Keratinocyte (primary cell): ENCODE measurements around the gene DIO3. TPM values are rescaled to one million over a fixed set of nuclear protein-coding genes. Genes with fewer than 3 reads are reported as not detected.

Experiments
- DNase-seq: peaks from one replicate; pipeline ENCODE4 v3.0.0-alpha.2; 2011; ENCODE audit warnings: low read depth, missing footprints, low spot score
- FAIRE-seq: peaks from 2 replicates; lab custom pipeline; 2011; peaks lifted over from hg19 to GRCh38; lab: Jason Lieb, UNC
- H2AFZ ChIP-seq: 2 replicates; pipeline ENCODE4 v1.6.0; 2012; ENCODE audit warnings: low read length, control low read depth, inconsistent platforms; ENCODE audit not compliant: control insufficient read depth
- H3K27ac ChIP-seq: 2 replicates; pipeline ENCODE4 v1.5.1; 2011; ENCODE audit warnings: low read length; ENCODE audit not compliant: control insufficient read depth, insufficient read depth
- H3K27me3 ChIP-seq: 3 replicates; pipeline ENCODE4 v1.6.0; 2011; ENCODE audit warnings: low read length; ENCODE audit not compliant: control insufficient read depth, insufficient read depth; ENCODE audit errors: extremely low read depth
- H3K36me3 ChIP-seq, 2 experiments: 2 replicates in 1 of 2; 3 replicates in 1 of 2; pipeline ENCODE4 v1.5.1; 2011; ENCODE audit warnings: low read length in 2 of 2, mild to moderate bottlenecking in 1 of 2; ENCODE audit not compliant: control insufficient read depth in 2 of 2, insufficient read depth in 2 of 2; ENCODE audit errors: extremely low read depth in 1 of 2
- H3K4me1 ChIP-seq: 3 replicates; pipeline ENCODE4 v1.5.1; 2011; ENCODE audit warnings: low read length; ENCODE audit not compliant: control insufficient read depth, insufficient read depth; ENCODE audit errors: extremely low read depth
- H3K4me2 ChIP-seq: 3 replicates; pipeline ENCODE4 v1.6.0; 2011; ENCODE audit warnings: low read depth, low read length; ENCODE audit not compliant: control insufficient read depth, insufficient read depth; ENCODE audit errors: extremely low read depth
- H3K4me3 ChIP-seq, 3 experiments: fragments of 200-600 bp in 1 of 3; sonication (generic) in 1 of 3; 2 replicates in 2 of 3; 3 replicates in 1 of 3; pipeline ENCODE4 v1.5.1; 2011 to 2016; ENCODE audit warnings: low read length in 3 of 3, mild to moderate bottlenecking in 3 of 3, control low read depth in 2 of 3, inconsistent platforms in 1 of 3, low read depth in 1 of 3, mixed read lengths in 1 of 3, mixed run types in 1 of 3, moderate library complexity in 1 of 3; ENCODE audit not compliant: control insufficient read depth in 2 of 3, insufficient read depth in 2 of 3; ENCODE audit errors: extremely low read depth in 1 of 3
- H3K79me2 ChIP-seq: 2 replicates; pipeline ENCODE4 v1.6.0; 2012; ENCODE audit warnings: low read length; ENCODE audit not compliant: control insufficient read depth, insufficient read depth
- H3K9ac ChIP-seq: 3 replicates; pipeline ENCODE4 v1.6.0; 2011; ENCODE audit warnings: low read length; ENCODE audit not compliant: control insufficient read depth, insufficient read depth; ENCODE audit errors: extremely low read depth
- H3K9me1 ChIP-seq: 3 replicates; pipeline ENCODE4 v1.6.0; 2011; ENCODE audit warnings: low read length; ENCODE audit not compliant: control insufficient read depth, insufficient read depth; ENCODE audit errors: extremely low read depth
- H3K9me3 ChIP-seq: 2 replicates; pipeline ENCODE4 v1.5.1; 2012; ENCODE audit warnings: low read depth, low read length; ENCODE audit not compliant: control insufficient read depth
- H4K20me1 ChIP-seq: 3 replicates; pipeline ENCODE4 v1.6.0; 2011; ENCODE audit warnings: low read length; ENCODE audit not compliant: control insufficient read depth, insufficient read depth; ENCODE audit errors: extremely low read depth
- CTCF ChIP-seq, 3 experiments: IDR thresholded peaks in 1 of 3; conservative IDR thresholded peaks in 1 of 3; optimal IDR thresholded peaks in 1 of 3; 2 replicates in 2 of 3; 3 replicates in 1 of 3; pipeline versions ENCODE3 to v1.5.1; 2011; ENCODE audit warnings: low read length in 3 of 3, mild to moderate bottlenecking in 3 of 3, moderate library complexity in 2 of 3, control low read depth in 1 of 3, inconsistent platforms in 1 of 3; ENCODE audit not compliant: insufficient read depth in 2 of 3; ENCODE audit errors: extremely low read depth in 1 of 3
- EZH2 ChIP-seq: IDR thresholded peaks from one replicate; pipeline ENCODE4 v1.6.1; 2012; ENCODE audit warnings: inconsistent platforms, mild to moderate bottlenecking, low read length, moderate library complexity
- dilution Hi-C: fragments of 300-500 bp; cut with MboI; formaldehyde crosslinking; loops from one replicate; pipeline ENCODE4 v1.7.0; 2020; ENCODE audit warnings: low sequenced_read_pairs; ENCODE audit not compliant: extremely low pct_ligation_motif_present
- polyA plus RNA-seq, 5 experiments: library from polyadenylated mRNA; depleted of rRNA in 3 of 5; stranded (reverse) in 3 of 5; stranded (forward) in 1 of 5; unstranded in 1 of 5; fragments of >200 nt; gene quantifications; 1 replicate in 1 of 5; 2 replicates in 3 of 5; 3 replicates in 1 of 5; pipeline versions ENCODE4 v1.2.1 to v1.2.3, GENCODE V29; 2011 to 2012; ENCODE audit warnings: missing spikeins in 2 of 5, low read depth in 1 of 5, low replicate concordance in 1 of 5

The DIO3 gene
- polyA plus RNA-seq, 1 donor (not counting 4 experiments of a cell fraction or from before 2014, with no cell fraction given), result not detected

DNA sequence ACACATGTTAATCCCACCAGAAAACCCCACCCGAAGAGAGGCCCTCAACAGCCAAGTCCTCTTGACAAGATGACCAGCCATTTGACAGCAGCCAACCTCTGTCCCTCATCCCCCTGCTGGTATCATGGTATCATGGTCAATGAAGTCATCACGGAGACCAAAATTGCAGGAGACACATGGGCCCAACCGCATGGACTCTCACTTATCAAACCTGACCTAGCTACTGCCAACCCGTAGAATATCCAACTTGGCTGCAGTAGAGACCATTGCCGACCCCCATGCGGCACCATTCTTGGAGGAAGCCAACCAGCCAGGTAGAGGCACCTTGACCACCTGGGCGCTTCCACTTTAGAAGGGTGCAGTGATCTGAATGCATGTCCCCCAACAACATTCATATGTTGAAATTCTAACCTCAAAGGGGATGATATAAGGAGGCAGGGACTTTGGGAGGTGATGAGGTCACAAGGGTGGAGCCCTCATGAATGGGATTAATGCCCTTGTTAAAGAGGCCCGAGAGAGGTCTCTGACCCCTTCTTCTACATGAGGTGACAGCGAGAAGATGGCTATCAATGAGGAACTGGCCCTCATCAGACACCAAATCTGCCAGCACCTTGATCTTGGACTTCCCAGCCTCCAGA, 33.3 kb downstream of the DIO3 start:
- no peak overlapping the region for H3K4me2 ChIP-seq
- no peak overlapping the region for H3K9ac ChIP-seq
- H4K20me1 ChIP-seq, result no peaks in the 10 kb centered on the region
- no peaks in the 10 kb centered on the region for H3K9me1 ChIP-seq
- no peak overlapping the region for H3K4me3 ChIP-seq
- FAIRE-seq (no peak), DNase-seq (no peak)
- dilution Hi-C loops, result no loop called here
- no peak overlapping the region for H3K27ac ChIP-seq
- H3K4me1 ChIP-seq, result no peaks in the 10 kb centered on the region
- no peaks in the 10 kb centered on the region for H3K9me3 ChIP-seq
- H2AFZ ChIP-seq, result no peak overlapping the region
- H3K27me3 ChIP-seq, result no peaks in the 10 kb centered on the region
- TF ChIP-seq CTCF (optimal IDR thresholded peaks at IDR 0.05 in 1 of 3, IDR thresholded peaks at IDR 0.05 in 1 of 3, conservative IDR thresholded peaks at IDR 0.05 in 1 of 3; ENCODE audit: extremely low read depth in 1 of 3, insufficient read depth in 2 of 3, low read length in 3 of 3) (no peak), EZH2 (no peak)
- no peaks in the 10 kb centered on the region for H3K79me2 ChIP-seq
- H3K36me3 ChIP-seq, result no peaks in the 10 kb centered on the region

DNA sequence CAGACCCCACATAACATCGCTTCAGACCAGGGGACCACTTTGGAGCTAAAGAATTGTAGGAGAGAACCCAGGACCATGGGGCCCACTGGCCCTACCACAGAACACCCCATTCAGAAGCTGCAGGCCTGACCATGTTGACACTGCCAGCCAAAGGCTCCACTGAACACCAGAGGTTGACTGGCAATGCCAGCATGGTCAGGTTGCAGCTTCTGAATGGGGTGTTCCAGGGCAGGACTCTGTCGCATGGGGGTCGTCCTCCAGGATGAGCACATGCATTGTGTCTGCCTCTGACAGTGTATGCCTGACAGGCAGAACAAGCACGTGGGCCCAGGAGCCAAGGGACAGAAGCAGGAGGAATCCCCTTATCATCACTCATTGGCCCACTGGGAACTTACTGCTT, 34.1 kb downstream of the DIO3 start:
- Histone ChIP-seq H3K4me1 (no peaks in the 10 kb centered on the region), H3K36me3 (no peaks in the 10 kb centered on the region), H3K27ac (no peak overlapping the region), H3K4me3 (no peak overlapping the region), H3K4me2 (no peak overlapping the region), H3K9ac (no peak overlapping the region), H3K9me1 (no peaks in the 10 kb centered on the region), H3K79me2 (no peaks in the 10 kb centered on the region), H4K20me1 (no peaks in the 10 kb centered on the region), H2AFZ (no peak overlapping the region), H3K27me3 (no peaks in the 10 kb centered on the region), H3K9me3 (no peaks in the 10 kb centered on the region)
- DNase-seq (no peak), FAIRE-seq (no peak)
- TF ChIP-seq EZH2, result no peak
- TF ChIP-seq CTCF (optimal IDR thresholded peaks at IDR 0.05 in 1 of 3, IDR thresholded peaks at IDR 0.05 in 1 of 3, conservative IDR thresholded peaks at IDR 0.05 in 1 of 3; ENCODE audit: extremely low read depth in 1 of 3, insufficient read depth in 2 of 3, low read length in 3 of 3), result no peak
- dilution Hi-C loops, result no loop called here
